ENCODE measurements around the gene TBL1X.

Gene TBL1X

GRCh38 chrX:9708086-9708485, 243.2 kb downstream of the TBL1X start:
- TF ChIP-seq TAF1 (IDR thresholded peaks at IDR 0.05; ENCODE audit: borderline replicate concordance, insufficient read depth, low read length) (no peak), FOXP2 (optimal IDR thresholded peaks at IDR 0.05; ENCODE audit: borderline replicate concordance, extremely low read depth, extremely low read length, insufficient read depth) (no peak), REST (IDR thresholded peaks at IDR 0.05; ENCODE audit: insufficient read depth in 1 of 2, low read depth in 2 of 2, low read length in 2 of 2) (no peak), POLR2AphosphoS5 (IDR thresholded peaks at IDR 0.05; ENCODE audit: low read depth, low read length) (no peak), SIN3A (IDR thresholded peaks at IDR 0.05; ENCODE audit: borderline replicate concordance, insufficient read depth, low read length) (no peak)

- TF ChIP-seq POLR2AphosphoS5 (IDR thresholded peaks at IDR 0.05; ENCODE audit: low read depth, low read length), result no peak
- no peak for TF ChIP-seq FOXP2 (optimal IDR thresholded peaks at IDR 0.05; ENCODE audit: borderline replicate concordance, extremely low read depth, extremely low read length, insufficient read depth)
- TF ChIP-seq SIN3A (IDR thresholded peaks at IDR 0.05; ENCODE audit: borderline replicate concordance, insufficient read depth, low read length), result no peak
- TF ChIP-seq REST (IDR thresholded peaks at IDR 0.05; ENCODE audit: insufficient read depth in 1 of 2, low read depth in 2 of 2, low read length in 2 of 2), result no peak
- no peak for TF ChIP-seq TAF1 (IDR thresholded peaks at IDR 0.05; ENCODE audit: borderline replicate concordance, insufficient read depth, low read length)
These were observed 244.2 kb downstream of the TBL1X start for GRCh38 chrX:9708923-9709553.

GRCh38 chrX:9710332-9710731, 245.5 kb downstream of the TBL1X start:
- TF ChIP-seq SIN3A (IDR thresholded peaks at IDR 0.05; ENCODE audit: borderline replicate concordance, insufficient read depth, low read length), result no peak
- TF ChIP-seq POLR2AphosphoS5 (IDR thresholded peaks at IDR 0.05; ENCODE audit: low read depth, low read length), result no peak
- TF ChIP-seq FOXP2 (optimal IDR thresholded peaks at IDR 0.05; ENCODE audit: borderline replicate concordance, extremely low read depth, extremely low read length, insufficient read depth), result no peak
- no peak for TF ChIP-seq REST (IDR thresholded peaks at IDR 0.05; ENCODE audit: insufficient read depth in 1 of 2, low read depth in 2 of 2, low read length in 2 of 2)
- no peak for TF ChIP-seq TAF1 (IDR thresholded peaks at IDR 0.05; ENCODE audit: borderline replicate concordance, insufficient read depth, low read length)

GRCh38 chrX:9717376-9717775, 252.5 kb downstream of the TBL1X start:
- TF ChIP-seq REST (IDR thresholded peaks at IDR 0.05; ENCODE audit: insufficient read depth in 1 of 2, low read depth in 2 of 2, low read length in 2 of 2), result no peak
- TF ChIP-seq POLR2AphosphoS5 (IDR thresholded peaks at IDR 0.05; ENCODE audit: low read depth, low read length), result no peak
- TF ChIP-seq SIN3A (IDR thresholded peaks at IDR 0.05; ENCODE audit: borderline replicate concordance, insufficient read depth, low read length), result no peak
- no peak for TF ChIP-seq TAF1 (IDR thresholded peaks at IDR 0.05; ENCODE audit: borderline replicate concordance, insufficient read depth, low read length)
- no peak for TF ChIP-seq FOXP2 (optimal IDR thresholded peaks at IDR 0.05; ENCODE audit: borderline replicate concordance, extremely low read depth, extremely low read length, insufficient read depth)
